Measurements from ENCODE around the gene LRRC8C. TPM values are rescaled to one million over a fixed set of nuclear protein-coding genes. Genes with fewer than 3 reads are reported as not detected.

Gene LRRC8C
- total and polyA plus RNA-seq, 2 donors (not counting 1 experiment from before 2014, with no cell fraction given): 3.9 to 6.8 TPM

DNA sequence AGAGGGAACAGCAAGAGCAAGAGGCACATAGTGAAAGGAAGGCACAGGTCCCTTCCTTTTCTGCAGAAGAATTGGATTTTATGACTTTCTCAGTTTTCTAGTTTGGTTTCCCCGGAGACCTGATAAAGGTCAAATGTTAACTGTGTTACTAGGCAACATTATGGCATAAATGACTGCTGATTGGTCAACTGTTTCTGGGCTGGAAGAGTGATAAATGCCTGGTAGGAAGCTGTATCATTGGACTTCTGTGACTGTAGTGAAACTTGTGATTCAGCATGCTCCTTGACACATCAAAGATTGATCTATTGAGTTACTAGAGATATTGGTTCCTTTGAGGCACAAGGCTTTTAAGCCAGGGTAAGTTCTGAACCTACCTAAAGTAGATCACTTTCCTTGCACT, 55.7 kb downstream of the LRRC8C start:
- ChIA-PET CTCF (no interaction called here), POLR2A (interaction anchor here (0.6 kb wide), 1 partner anchor 141 kb away, joined by 3 read pairs; no protein-coding TSS in a partner anchor)
- H3K4me3 Mint-ChIP-seq: no peak overlapping the region
- intact Hi-C loops (cut with micrococcal nuclease): no loop called here
- peaks cover 13% of the 10 kb centered on the region in 2 donors for H3K4me1 ChIP-seq (ENCODE audit: control insufficient read depth in 2 of 2, insufficient read depth in 2 of 2, low read length in 2 of 2)
- H3K4me3 ChIP-seq (ENCODE audit: control extremely low read depth in 1 of 5, extremely low read depth in 1 of 5, insufficient read depth in 1 of 5, low read depth in 2 of 5, low read length in 4 of 5): no peak overlapping the region
- H3K4me2 ChIP-seq (replicated peaks; ENCODE audit: low read depth, low read length, poor library complexity, severe bottlenecking): no peak overlapping the region
- no peak overlapping the region for H2AFZ ChIP-seq (ENCODE audit: insufficient read depth, low read depth, low read length, poor library complexity, severe bottlenecking)
- TF ChIP-seq, protein P1, sequence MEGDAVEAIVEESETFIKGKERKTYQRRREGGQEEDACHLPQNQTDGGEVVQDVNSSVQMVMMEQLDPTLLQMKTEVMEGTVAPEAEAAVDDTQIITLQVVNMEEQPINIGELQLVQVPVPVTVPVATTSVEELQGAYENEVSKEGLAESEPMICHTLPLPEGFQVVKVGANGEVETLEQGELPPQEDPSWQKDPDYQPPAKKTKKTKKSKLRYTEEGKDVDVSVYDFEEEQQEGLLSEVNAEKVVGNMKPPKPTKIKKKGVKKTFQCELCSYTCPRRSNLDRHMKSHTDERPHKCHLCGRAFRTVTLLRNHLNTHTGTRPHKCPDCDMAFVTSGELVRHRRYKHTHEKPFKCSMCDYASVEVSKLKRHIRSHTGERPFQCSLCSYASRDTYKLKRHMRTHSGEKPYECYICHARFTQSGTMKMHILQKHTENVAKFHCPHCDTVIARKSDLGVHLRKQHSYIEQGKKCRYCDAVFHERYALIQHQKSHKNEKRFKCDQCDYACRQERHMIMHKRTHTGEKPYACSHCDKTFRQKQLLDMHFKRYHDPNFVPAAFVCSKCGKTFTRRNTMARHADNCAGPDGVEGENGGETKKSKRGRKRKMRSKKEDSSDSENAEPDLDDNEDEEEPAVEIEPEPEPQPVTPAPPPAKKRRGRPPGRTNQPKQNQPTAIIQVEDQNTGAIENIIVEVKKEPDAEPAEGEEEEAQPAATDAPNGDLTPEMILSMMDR (IDR thresholded peaks at IDR 0.05): no peak
- no peak for TF ChIP-seq EZH2 (IDR thresholded peaks at IDR 0.05; ENCODE audit: borderline replicate concordance, insufficient read depth, low read depth, low read length, poor library complexity, severe bottlenecking)
- peaks cover 2 to 18% of the 10 kb centered on the region in 2 experiments for H3K36me3 ChIP-seq (replicated peaks in 1 of 2; ENCODE audit: control extremely low read depth in 1 of 2, control insufficient read depth in 1 of 2, extremely low read depth in 1 of 2, insufficient read depth in 2 of 2, low read length in 1 of 2)
- no peaks in the 10 kb centered on the region for H4K20me1 ChIP-seq (ENCODE audit: control insufficient read depth, insufficient read depth, low read length, poor library complexity, severe bottlenecking)
- no peak overlapping the region for H3K27ac Mint-ChIP-seq
- H3K4me1 Mint-ChIP-seq: peaks cover 30% of the 10 kb centered on the region
- H3K9ac ChIP-seq (ENCODE audit: low read length): no peak overlapping the region
- H3K27ac ChIP-seq (ENCODE audit: low read length in 2 of 2): no peak overlapping the region
- no peaks in the 10 kb centered on the region for H3K27me3 ChIP-seq (replicated peaks in 1 of 4; ENCODE audit: control extremely low read depth in 1 of 4, control insufficient read depth in 3 of 4, insufficient read depth in 4 of 4, low read length in 3 of 4)
- H3K79me2 ChIP-seq (ENCODE audit: control insufficient read depth, insufficient read depth, low read length): peaks cover 35% of the 10 kb centered on the region
- H3K27me3 Mint-ChIP-seq: no peaks in the 10 kb centered on the region
- no peaks in the 10 kb centered on the region for H3K9me3 Mint-ChIP-seq (ENCODE audit: insufficient read depth)
- ATAC-seq (ENCODE audit: low read depth) (no peak), DNase-seq (no peak)
- H3K9me3 ChIP-seq (ENCODE audit: control extremely low read depth in 1 of 3, control insufficient read depth in 2 of 3, insufficient read depth in 1 of 3, low read length in 2 of 3): no peaks in the 10 kb centered on the region
- WGBS (ENCODE audit: insufficient coverage): 86% methylated on average over 1 of the region's 1 CpG

DNA sequence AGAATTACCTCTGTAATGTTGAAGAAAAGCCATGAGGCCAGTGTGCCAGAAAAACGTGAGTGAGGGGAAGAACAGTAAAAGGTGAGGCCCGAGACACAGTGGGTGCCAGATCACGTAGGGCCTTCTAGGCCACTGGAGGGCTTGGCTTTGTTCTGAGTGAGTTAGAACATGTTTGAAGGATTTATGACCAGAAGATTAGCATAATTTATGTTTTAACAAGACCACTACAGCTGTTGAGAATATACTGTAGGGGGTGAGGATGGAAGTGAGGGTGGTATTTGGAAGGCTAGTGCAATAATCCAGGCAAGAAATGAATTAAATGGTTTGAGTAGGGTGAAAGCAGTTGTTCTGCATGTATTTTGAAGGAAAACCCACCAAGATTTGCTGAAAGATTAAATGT, 56.3 kb downstream of the LRRC8C start:
- peaks cover 19% of the 10 kb centered on the region in 2 donors for H3K4me1 ChIP-seq (ENCODE audit: control insufficient read depth in 2 of 2, insufficient read depth in 2 of 2, low read length in 2 of 2)
- ATAC-seq (ENCODE audit: low read depth) (no peak), DNase-seq (no peak)
- no peak overlapping the region for H3K27ac ChIP-seq (ENCODE audit: low read length in 2 of 2)
- no peaks in the 10 kb centered on the region for H3K27me3 ChIP-seq (replicated peaks in 1 of 4; ENCODE audit: control extremely low read depth in 1 of 4, control insufficient read depth in 3 of 4, insufficient read depth in 4 of 4, low read length in 3 of 4)
- Mint-ChIP-seq H3K9me3 (ENCODE audit: insufficient read depth) (no peaks in the 10 kb centered on the region), H3K27ac (no peak overlapping the region), H3K4me3 (no peak overlapping the region), H3K27me3 (no peaks in the 10 kb centered on the region), H3K4me1 (peaks cover 35% of the 10 kb centered on the region)
- peaks cover 2 to 18% of the 10 kb centered on the region in 2 experiments for H3K36me3 ChIP-seq (replicated peaks in 1 of 2; ENCODE audit: control extremely low read depth in 1 of 2, control insufficient read depth in 1 of 2, extremely low read depth in 1 of 2, insufficient read depth in 2 of 2, low read length in 1 of 2)
- no peaks in the 10 kb centered on the region for H4K20me1 ChIP-seq (ENCODE audit: control insufficient read depth, insufficient read depth, low read length, poor library complexity, severe bottlenecking)
- H3K4me2 ChIP-seq (replicated peaks; ENCODE audit: low read depth, low read length, poor library complexity, severe bottlenecking): no peak overlapping the region
- no peak overlapping the region for H3K4me3 ChIP-seq (ENCODE audit: control extremely low read depth in 1 of 5, extremely low read depth in 1 of 5, insufficient read depth in 1 of 5, low read depth in 2 of 5, low read length in 4 of 5)
- ChIA-PET POLR2A (interaction anchor here (0.6 kb wide), 1 partner anchor 140 kb away, joined by 3 read pairs; no protein-coding TSS in a partner anchor), CTCF (no interaction called here)
- 94% methylated on average over 3 of the region's 3 CpGs for WGBS (ENCODE audit: insufficient coverage)
- peaks cover 34% of the 10 kb centered on the region for H3K79me2 ChIP-seq (ENCODE audit: control insufficient read depth, insufficient read depth, low read length)
- H3K9ac ChIP-seq (ENCODE audit: low read length): no peak overlapping the region
- TF ChIP-seq, protein P1 (IDR thresholded peaks at IDR 0.05): no peak
- TF ChIP-seq EZH2 (IDR thresholded peaks at IDR 0.05; ENCODE audit: borderline replicate concordance, insufficient read depth, low read depth, low read length, poor library complexity, severe bottlenecking): no peak
- intact Hi-C loops (cut with micrococcal nuclease): no loop called here
- no peak overlapping the region for H2AFZ ChIP-seq (ENCODE audit: insufficient read depth, low read depth, low read length, poor library complexity, severe bottlenecking)
- H3K9me3 ChIP-seq (ENCODE audit: control extremely low read depth in 1 of 3, control insufficient read depth in 2 of 3, insufficient read depth in 1 of 3, low read length in 2 of 3): no peaks in the 10 kb centered on the region
